GM12801 (cell line): ENCODE data around the gene KCNH8.

Source experiments
- CTCF ChIP-seq: IDR thresholded peaks from one replicate; pipeline ENCODE4 v1.5.1; 2011; ENCODE audit warnings: control low read depth; ENCODE audit not compliant: insufficient read length; ENCODE audit errors: extremely low read depth

The KCNH8 gene

DNA sequence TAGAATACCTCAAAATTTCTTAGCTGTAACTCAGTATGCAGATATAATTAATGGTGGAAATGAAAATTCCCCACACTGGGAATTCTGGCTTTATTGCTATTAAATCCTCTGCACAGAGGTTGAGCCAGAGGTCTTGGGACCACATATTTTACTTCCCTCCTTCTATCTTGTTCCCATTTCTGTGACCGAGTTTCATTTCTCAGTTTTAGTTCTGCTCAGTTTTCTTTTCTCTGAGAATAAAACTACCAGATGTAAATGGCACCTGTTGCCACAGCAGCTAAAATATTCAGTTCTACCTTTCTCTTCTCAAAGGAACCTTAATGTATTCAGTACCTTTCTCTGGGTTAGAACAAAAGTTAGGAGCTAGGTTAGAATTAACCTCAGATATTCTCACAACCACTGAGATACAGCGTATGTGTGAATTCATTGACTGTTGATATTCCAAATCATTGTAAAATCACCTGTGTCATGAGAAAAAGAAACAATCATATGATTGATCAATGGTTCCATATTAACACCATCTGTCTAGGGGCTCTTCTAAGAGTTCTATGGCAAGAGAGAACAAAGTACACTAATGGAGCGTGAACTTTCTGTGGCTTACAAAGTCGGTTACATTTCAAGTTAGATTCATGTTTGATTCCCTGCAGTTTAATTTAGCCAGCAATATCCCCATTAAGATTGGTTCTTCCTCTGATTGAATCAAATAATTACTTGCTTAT, 411.6 kb downstream of the KCNH8 start:
- TF ChIP-seq CTCF = no peak

DNA sequence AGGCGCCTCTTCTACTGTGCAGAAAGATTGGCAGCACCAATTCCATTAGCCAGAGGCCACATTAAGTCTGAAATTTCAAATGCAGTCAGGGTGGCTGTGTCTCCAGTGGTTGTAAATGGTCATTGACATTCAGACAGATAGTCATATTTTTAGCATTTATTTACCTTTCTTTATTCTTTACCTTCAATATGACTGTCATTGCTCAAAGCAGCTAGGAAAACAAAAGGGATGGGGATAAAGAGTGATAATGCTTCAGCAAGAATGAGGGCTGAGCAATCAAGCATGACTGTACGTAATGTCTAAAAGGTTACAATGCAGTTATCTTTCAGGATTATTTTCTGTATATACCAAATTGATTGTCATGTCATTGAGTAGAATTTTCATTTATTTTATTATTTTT, 425.3 kb downstream of the KCNH8 start:
- TF ChIP-seq CTCF = no peak

DNA sequence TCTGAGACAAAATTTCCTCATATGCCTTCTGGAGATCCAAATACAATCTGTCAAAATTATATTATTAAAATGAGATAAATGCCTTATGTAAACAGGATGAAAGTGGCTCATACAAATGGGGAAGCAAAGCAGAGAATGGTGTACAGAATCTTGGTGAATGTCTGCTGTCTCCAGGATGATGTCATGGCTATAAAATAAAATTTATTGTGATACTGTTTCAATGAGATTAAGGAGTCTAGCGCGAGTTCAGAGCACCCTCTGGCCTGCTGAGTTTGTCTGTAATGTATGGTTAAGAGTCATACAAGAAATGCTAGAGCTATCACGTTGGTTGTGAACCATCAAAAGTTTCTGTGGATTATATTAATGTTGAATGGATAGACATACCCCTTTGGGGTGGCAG, 426.0 kb downstream of the KCNH8 start:
- TF ChIP-seq CTCF = no peak

DNA sequence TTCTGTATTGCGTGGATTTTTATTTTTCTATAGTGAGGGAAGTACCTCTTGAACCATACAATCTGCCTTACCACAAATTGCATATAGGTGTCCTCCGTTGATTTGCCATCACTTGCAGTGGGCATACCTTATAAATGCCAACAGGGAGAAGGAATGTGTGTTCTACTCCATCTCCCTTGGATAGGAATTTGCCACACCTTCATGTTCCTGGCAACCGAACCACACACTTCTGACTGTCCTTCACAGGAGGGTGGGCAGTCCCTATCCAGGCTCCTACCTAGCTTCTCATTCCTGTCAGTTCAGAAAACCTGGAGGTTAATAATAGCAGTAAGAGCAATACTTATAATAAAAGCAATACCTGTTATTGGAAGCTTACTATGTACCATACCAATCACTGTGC, 428.0 kb downstream of the KCNH8 start:
- no peak for TF ChIP-seq CTCF
